K562 (cell line): Measurements from ENCODE around the gene PIK3AP1. TPM values are rescaled to one million over a fixed set of nuclear protein-coding genes. Genes with fewer than 3 reads are reported as not detected.

Experiments used
- ATAC-seq: fragments of 200-7000 bp; cut with Tn5 transposase; 3 replicates; pipeline ENCODE4 v1.9.1; 2020; ENCODE audit warnings: moderate library complexity
- BruUV-seq: library from RNA; stranded (reverse); fragments of 400-500 nt; replicated peaks from 2 replicates; lab custom pipeline; 2021; lab: Mats Ljungman, UMichigan
- CTCF ChIA-PET: fragments of 300-600 bp; formaldehyde crosslinking; extraction: SDS; loops from one replicate; lab custom pipeline; 2021; ENCODE audit warnings: low intra/inter-chr PET ratio; lab: Yijun Ruan, JAX
- POLR2A ChIA-PET: fragments of 300-600, 350-650 bp; sonication (Branson Sonifier 250); formaldehyde crosslinking; extraction: SDS; loops from one replicate; lab custom pipeline; 2021; ENCODE audit warnings: antibody characterized with exemption, inconsistent platforms; lab: Yijun Ruan, JAX
- DNase-seq, 4 experiments: peaks; one replicate each; pipeline versions ENCODE4 v3.0.0 to v3.0.0-alpha.2; 2011 to 2018; ENCODE audit warnings: low spot score in 3 of 4, mixed read lengths in 3 of 4; ENCODE audit errors: extremely low read depth in 1 of 4
- FAIRE-seq: peaks from 2 replicates; lab custom pipeline; 2011; peaks lifted over from hg19 to GRCh38; lab: Jason Lieb, UNC
- H2AFZ ChIP-seq: 2 replicates; pipeline ENCODE4 v1.6.0; 2011; ENCODE audit warnings: low read depth, low read length, control low read depth, inconsistent platforms
- H3K27ac ChIP-seq: fragments of 200-600 bp; 3 replicates; pipeline ENCODE4 v1.8.0; 2011; ENCODE audit warnings: low read depth, mild to moderate bottlenecking, control low read depth, inconsistent platforms, low read length, moderate library complexity, mixed read lengths; ENCODE audit errors: extremely low read depth
- H3K27me3 ChIP-seq, 2 experiments: fragments of 300-600 bp in 1 of 2; 2 replicates in 1 of 2; 3 replicates in 1 of 2; pipeline versions ENCODE4 v1.6.0 to v1.8.0; 2011; ENCODE audit warnings: inconsistent platforms in 2 of 2, low read length in 2 of 2, mild to moderate bottlenecking in 1 of 2, mixed read lengths in 1 of 2, moderate library complexity in 1 of 2; ENCODE audit not compliant: control insufficient read depth in 2 of 2, insufficient read depth in 2 of 2
- H3K36me3 ChIP-seq: fragments of 300-600 bp; 3 replicates; pipeline ENCODE4 v1.8.0; 2011; ENCODE audit warnings: mild to moderate bottlenecking, low read length, inconsistent platforms; ENCODE audit not compliant: control insufficient read depth, insufficient read depth
- H3K4me1 ChIP-seq, 2 experiments: fragments of 200-600 bp in 1 of 2; replicated peaks in 1 of 2; 2 replicates in 1 of 2; 3 replicates in 1 of 2; pipeline versions ENCODE4 v1.5.1 to v1.8.0; 2011; ENCODE audit warnings: inconsistent platforms in 2 of 2, low read length in 2 of 2, mild to moderate bottlenecking in 1 of 2, mixed read lengths in 1 of 2, moderate library complexity in 1 of 2; ENCODE audit not compliant: control insufficient read depth in 2 of 2, insufficient read depth in 2 of 2
- H3K4me2 ChIP-seq: 2 replicates; pipeline ENCODE4 v1.6.1; 2011; ENCODE audit warnings: low read length, control low read depth, inconsistent platforms, mixed read lengths; ENCODE audit not compliant: insufficient read depth
- H3K4me3 ChIP-seq: fragments of 200-600 bp; sonication (generic), shearing (Covaris generic); 2 replicates; pipeline ENCODE4 v1.5.1; 2016; ENCODE audit warnings: control low read depth, inconsistent platforms
- H3K79me2 ChIP-seq: fragments of 200-600 bp; 3 replicates; pipeline ENCODE4 v1.8.0; 2011; ENCODE audit warnings: low read length, inconsistent platforms; ENCODE audit not compliant: control insufficient read depth, insufficient read depth
- H3K9ac ChIP-seq, 2 experiments: 2 replicates each; pipeline versions ENCODE4 v1.6.0 to v1.6.1; 2011; ENCODE audit warnings: low read depth in 2 of 2, low read length in 2 of 2, control low read depth in 1 of 2, inconsistent platforms in 1 of 2, mild to moderate bottlenecking in 1 of 2, mixed read lengths in 1 of 2; ENCODE audit not compliant: insufficient read depth in 1 of 2
- H3K9me1 ChIP-seq: one replicate; pipeline ENCODE4 v1.6.0; 2011; ENCODE audit warnings: inconsistent platforms, mild to moderate bottlenecking, low read length, moderate library complexity; ENCODE audit not compliant: control insufficient read depth, insufficient read depth
- H3K9me3 ChIP-seq: replicated peaks from 2 replicates; pipeline ENCODE4 v1.5.1; 2011; ENCODE audit warnings: low read depth, low read length, inconsistent platforms; ENCODE audit not compliant: control insufficient read depth, insufficient read depth
- H4K20me1 ChIP-seq: replicated peaks from 2 replicates; pipeline ENCODE4 v1.6.1; 2011; ENCODE audit warnings: low read length, inconsistent platforms, mixed read lengths; ENCODE audit not compliant: control insufficient read depth, insufficient read depth
- ATF4 ChIP-seq: fragments of 450-650 bp; formaldehyde crosslinking; IDR thresholded peaks from 2 replicates; pipeline ENCODE4 v1.4.0; 2022; ENCODE audit warnings: mild to moderate bottlenecking, moderate library complexity
- CBX1 ChIP-seq: sonication (generic); IDR thresholded peaks from 2 replicates; pipeline ENCODE4 v1.6.1; 2016; ENCODE audit warnings: antibody characterized with exemption, low read depth, mild to moderate bottlenecking
- E4F1 ChIP-seq: fragments of 250-450 bp; sonication (Bioruptor Pico); IDR thresholded peaks from 2 replicates; pipeline ENCODE4 v1.5.0; 2021; ENCODE audit warnings: mild to moderate bottlenecking, borderline replicate concordance
- GATAD2A ChIP-seq: fragments of 450-650 bp; IDR thresholded peaks from 2 replicates; pipeline ENCODE4 v1.6.1; 2017
- NONO ChIP-seq, 2 experiments: fragments of 200-400 bp in 1 of 2; fragments of 450-650 bp in 1 of 2; formaldehyde crosslinking in 1 of 2; IDR thresholded peaks; 2 replicates each; pipeline ENCODE4 v1.6.1; 2017; ENCODE audit warnings: low read depth in 2 of 2, mild to moderate bottlenecking in 2 of 2, moderate library complexity in 2 of 2, low read length in 1 of 2
- SPI1 ChIP-seq: IDR thresholded peaks from 2 replicates; pipeline ENCODE4 v1.6.1; 2011; ENCODE audit warnings: low read depth, low read length, control low read depth, borderline replicate concordance
- ZBTB7A ChIP-seq: IDR thresholded peaks from 2 replicates; pipeline ENCODE4 v1.6.1; 2011; ENCODE audit warnings: low read depth, mild to moderate bottlenecking, low read length, moderate library complexity, borderline replicate concordance; ENCODE audit not compliant: control insufficient read depth
- ZC3H11A ChIP-seq: IDR thresholded peaks from 2 replicates; pipeline ENCODE4 v1.6.1; 2012; ENCODE audit warnings: low read depth, low read length, improper control_type of control experiment
- ZNF707 ChIP-seq: fragments of 250-450 bp; sonication (Bioruptor Pico); conservative IDR thresholded peaks from 2 replicates; pipeline ENCODE4 v1.8.0; 2022; ENCODE audit warnings: inconsistent platforms, mild to moderate bottlenecking, moderate library complexity
- ZSCAN29 ChIP-seq: fragments of 450-650 bp; IDR thresholded peaks from 2 replicates; pipeline ENCODE4 v1.6.1; 2017
- WGBS: fragments of 100-300 bp; shearing (Covaris generic); methylation state at CpG from one replicate; pipeline ENCODE4 v1.1.6; 2016; ENCODE audit warnings: low coverage, mixed read lengths; ENCODE audit not compliant: insufficient coverage; ENCODE audit errors: missing lambda C conversion rate; 5-methylcytosine and 5-hydroxymethylcytosine counted together
- in situ Hi-C: fragments of 300-500 bp; cut with MboI; formaldehyde crosslinking; loops from 4 replicates; pipeline ENCODE4 v1.15.0; 2018; ENCODE audit warnings: inconsistent platforms, mixed read lengths
- intact Hi-C: fragments of 100-400 bp; cut with micrococcal nuclease; formaldehyde crosslinking; loops from 2 replicates; pipeline ENCODE4 v1.14.2; 2022
- polyA plus RNA-seq, 8 experiments: library from polyadenylated mRNA; depleted of rRNA in 4 of 8; stranded (reverse) in 5 of 8; unstranded in 3 of 8; fragments of >200 nt; fragmentation: Nextera tagmentation in 2 of 8; fragmentation: Illumina TruSeq in 1 of 8; extraction: Ambion mirVana in 2 of 8; extraction: Trizol in 1 of 8; gene quantifications; 2 replicates each; pipeline versions ENCODE4 v1.2.1 to v1.2.3, GENCODE V29; 2011 to 2014; ENCODE audit warnings: inconsistent platforms in 1 of 8, missing spikeins in 1 of 8
- total RNA-seq, 7 experiments: library from RNA; depleted of rRNA in 6 of 7; stranded (reverse); fragments of >200 nt in 6 of 7; fragmentation: Illumina TruSeq in 2 of 7; extraction: Trizol in 2 of 7; gene quantifications; 2 replicates each; pipeline versions ENCODE4 v1.2.1 to v1.2.3, GENCODE V29; 2011 to 2021; ENCODE audit warnings: low replicate concordance in 1 of 7

PIK3AP1 gene
- total and polyA plus RNA-seq, 9 of the 15 experiments (the other 6 are each of a cell fraction or from before 2014, with no cell fraction given) = 0.20 to 2.4 (median 1.4) TPM

- TF ChIP-seq E4F1 (CRISPR knock-in tag) (no peak), ZC3H11A (no peak)
- TF ChIP-seq, all 486 proteins: peak for 0
These were observed 52.9 kb downstream of the PIK3AP1 start (continued) for GRCh38 chr10:96667401-96667800.

GRCh38 chr10:96666741-96667140, 53.6 kb downstream of the PIK3AP1 start:
- no TSS peak for BruUV-seq
- WGBS = 45% methylated on average over 2 of the region's 3 CpGs
- no peak for DNase-seq
- ATAC-seq = no peak
- no peak overlapping the region for H3K4me2 ChIP-seq
- H3K36me3 ChIP-seq = no peaks in the 10 kb centered on the region
- CTCF ChIA-PET = no interaction called here
- POLR2A ChIA-PET = no interaction called here
- no peak overlapping the region for H3K27ac ChIP-seq
- H3K79me2 ChIP-seq = no peaks in the 10 kb centered on the region
- no peaks in the 10 kb centered on the region for H4K20me1 ChIP-seq
- no peaks in the 10 kb centered on the region for H3K9me1 ChIP-seq
- H3K9me3 ChIP-seq = no peaks in the 10 kb centered on the region
- no peak for FAIRE-seq
- peaks cover 0 to 5% of the 10 kb centered on the region in 2 experiments; a peak in 2 of 5 replicates for H3K4me1 ChIP-seq
- intact Hi-C loops = no loop called here
- H3K9ac ChIP-seq = no peak overlapping the region
- no peak overlapping the region for H3K4me3 ChIP-seq
- H3K27me3 ChIP-seq = no peaks in the 10 kb centered on the region
- H2AFZ ChIP-seq = no peak overlapping the region
- in situ Hi-C loops = no loop called here
- no peak for TF ChIP-seq ATF4 (CRISPR knock-in tag)
- TF ChIP-seq NONO (IDR thresholded peaks at IDR 0.05; ENCODE audit: low read depth in 2 of 2, low read length in 1 of 2) = no peak
- no peak for TF ChIP-seq SPI1
- TF ChIP-seq ZNF707 (CRISPR knock-in tag) = no peak
- no peak for TF ChIP-seq GATAD2A
- no peak for TF ChIP-seq ZSCAN29
- TF ChIP-seq ZBTB7A = no peak
- no peak for TF ChIP-seq CBX1
